Measurements from ENCODE around the gene HDAC4. TPM values are rescaled to one million over a fixed set of nuclear protein-coding genes. Genes with fewer than 3 reads are reported as not detected.

The HDAC4 gene
- total RNA-seq, 4 donors from 2014 or later, result 68.0 to 123 (median 86.5) TPM

GRCh38 chr2:239216614-239217273 is 184.1 kb downstream of the HDAC4 start:
- Histone ChIP-seq H3K4me1 (peaks cover 0 to 66% (median 33%) of the 10 kb centered on the region in 4 donors), H3K36me3 (no peaks in the 10 kb centered on the region), H3K27ac (peak overlapping the region in 2 of 4 donors; percentile 12 to 34), H3K9me3 (no peaks in the 10 kb centered on the region), H3K27me3 (no peaks in the 10 kb centered on the region), H3K4me3 (no peak overlapping the region)
- WGBS, 2 donors, result 82 to 83% methylated on average over 16 to 17 of the region's 17 CpGs
- DNase-seq (ENCODE audit: low spot score in 2 of 2), result no peak
- TF ChIP-seq POLR2A (IDR thresholded peaks at IDR 0.05), result no peak
- TF ChIP-seq EP300 (IDR thresholded peaks at IDR 0.05), result no peak
- TF ChIP-seq CTCF (IDR thresholded peaks at IDR 0.05), result no peak

GRCh38 chr2:239215988-239216613 is 184.7 kb downstream of the HDAC4 start:
- no peaks in the 10 kb centered on the region for H3K27me3 ChIP-seq
- no peaks in the 10 kb centered on the region for H3K9me3 ChIP-seq
- 74 to 83% methylated on average over 7 of the region's 7 CpGs for WGBS, 2 donors
- H3K36me3 ChIP-seq, result no peaks in the 10 kb centered on the region
- DNase-seq (ENCODE audit: low spot score in 2 of 2), result no peak
- no peak overlapping the region for H3K4me3 ChIP-seq
- TF ChIP-seq CTCF (IDR thresholded peaks at IDR 0.05) (no peak), EP300 (IDR thresholded peaks at IDR 0.05) (no peak), POLR2A (IDR thresholded peaks at IDR 0.05) (no peak)
- peaks cover 0 to 66% (median 31%) of the 10 kb centered on the region in 4 donors for H3K4me1 ChIP-seq
- H3K27ac ChIP-seq, result peak overlapping the region in 1 of 4 donors; percentile 34

GRCh38 chr2:239215136-239215925 is 185.5 kb downstream of the HDAC4 start:
- no peak for DNase-seq (ENCODE audit: low spot score in 2 of 2)
- 92 to 94% methylated on average over 21 to 23 of the region's 23 CpGs for WGBS, 2 donors
- H3K4me1 ChIP-seq, result peaks cover 0 to 66% (median 28%) of the 10 kb centered on the region in 4 donors
- H3K9me3 ChIP-seq, result no peaks in the 10 kb centered on the region
- no peak overlapping the region for H3K27ac ChIP-seq
- no peaks in the 10 kb centered on the region for H3K36me3 ChIP-seq
- no peaks in the 10 kb centered on the region for H3K27me3 ChIP-seq
- no peak overlapping the region for H3K4me3 ChIP-seq
- TF ChIP-seq CTCF (IDR thresholded peaks at IDR 0.05) (no peak), POLR2A (IDR thresholded peaks at IDR 0.05) (no peak), EP300 (IDR thresholded peaks at IDR 0.05) (no peak)

GRCh38 chr2:239214725-239215124 is 186.1 kb downstream of the HDAC4 start:
- H3K4me3 ChIP-seq, result no peak overlapping the region
- WGBS, 2 donors, result 90% methylated on average over 9 of the region's 9 CpGs
- peaks cover 0 to 63% (median 28%) of the 10 kb centered on the region in 4 donors for H3K4me1 ChIP-seq
- TF ChIP-seq POLR2A (IDR thresholded peaks at IDR 0.05), result no peak
- TF ChIP-seq EP300 (IDR thresholded peaks at IDR 0.05), result no peak
- no peak overlapping the region for H3K27ac ChIP-seq
- no peak for DNase-seq (ENCODE audit: low spot score in 2 of 2)
- no peaks in the 10 kb centered on the region for H3K27me3 ChIP-seq
- no peaks in the 10 kb centered on the region for H3K9me3 ChIP-seq
- H3K36me3 ChIP-seq, result no peaks in the 10 kb centered on the region

- 74 to 80% methylated on average over 7 of the region's 7 CpGs for WGBS, 2 donors
- Histone ChIP-seq H3K4me1 (peaks cover 0 to 67% (median 28%) of the 10 kb centered on the region in 4 donors), H3K9me3 (no peaks in the 10 kb centered on the region), H3K36me3 (no peaks in the 10 kb centered on the region), H3K27ac (peak overlapping the region in 2 of 4 donors; percentile 2 to 73), H3K4me3 (no peak overlapping the region), H3K27me3 (no peaks in the 10 kb centered on the region)
- no peak for DNase-seq (ENCODE audit: low spot score in 2 of 2)
- no peak for TF ChIP-seq EP300 (IDR thresholded peaks at IDR 0.05)
- TF ChIP-seq CTCF (IDR thresholded peaks at IDR 0.05), result no peak
- no peak for TF ChIP-seq POLR2A (IDR thresholded peaks at IDR 0.05)
These were observed 187.1 kb downstream of the HDAC4 start for GRCh38 chr2:239213643-239214101.

Data from tibial nerve (tissue), 4 donors.